ENCODE measurements around the gene SPATA31C1.

GRCh38 chr9:87886210-87886932, 31.4 kb upstream of the SPATA31C1 start:
- TF ChIP-seq, protein P1, sequence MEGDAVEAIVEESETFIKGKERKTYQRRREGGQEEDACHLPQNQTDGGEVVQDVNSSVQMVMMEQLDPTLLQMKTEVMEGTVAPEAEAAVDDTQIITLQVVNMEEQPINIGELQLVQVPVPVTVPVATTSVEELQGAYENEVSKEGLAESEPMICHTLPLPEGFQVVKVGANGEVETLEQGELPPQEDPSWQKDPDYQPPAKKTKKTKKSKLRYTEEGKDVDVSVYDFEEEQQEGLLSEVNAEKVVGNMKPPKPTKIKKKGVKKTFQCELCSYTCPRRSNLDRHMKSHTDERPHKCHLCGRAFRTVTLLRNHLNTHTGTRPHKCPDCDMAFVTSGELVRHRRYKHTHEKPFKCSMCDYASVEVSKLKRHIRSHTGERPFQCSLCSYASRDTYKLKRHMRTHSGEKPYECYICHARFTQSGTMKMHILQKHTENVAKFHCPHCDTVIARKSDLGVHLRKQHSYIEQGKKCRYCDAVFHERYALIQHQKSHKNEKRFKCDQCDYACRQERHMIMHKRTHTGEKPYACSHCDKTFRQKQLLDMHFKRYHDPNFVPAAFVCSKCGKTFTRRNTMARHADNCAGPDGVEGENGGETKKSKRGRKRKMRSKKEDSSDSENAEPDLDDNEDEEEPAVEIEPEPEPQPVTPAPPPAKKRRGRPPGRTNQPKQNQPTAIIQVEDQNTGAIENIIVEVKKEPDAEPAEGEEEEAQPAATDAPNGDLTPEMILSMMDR (conservative IDR thresholded peaks at IDR 0.05; ENCODE audit: low read length), result no peak
- no peak for TF ChIP-seq EZH2phosphoT487 (IDR thresholded peaks at IDR 0.05; ENCODE audit: borderline replicate concordance)

Measured in Loucy (cell line).